ENCODE measurements around the gene PRDM16. TPM values are rescaled to one million over a fixed set of nuclear protein-coding genes. Genes with fewer than 3 reads are reported as not detected.
"Not testable (repeated sequence)": the region's sequence is repeated elsewhere in the genome, so short reads cannot be mapped to it uniquely, and the experiment has no call there.

The PRDM16 gene
- total and polyA plus RNA-seq, 2 experiments from 2014 or later = 41.8 to 55.8 TPM

- Histone ChIP-seq H3K4me3 (no peak overlapping the region), H3K27me3 (no peaks in the 10 kb centered on the region), H3K9me3 (ENCODE audit: low read depth) (no peaks in the 10 kb centered on the region), H3K27ac (no peak overlapping the region), H3K4me1 (ENCODE audit: low read depth) (peaks cover 17% of the 10 kb centered on the region), H3K36me3 (no peaks in the 10 kb centered on the region)
- DNase-seq (ENCODE audit: low read depth in 1 of 2, low spot score in 1 of 2) = no peak
- no peak for TF ChIP-seq CTCF (IDR thresholded peaks at IDR 0.05; ENCODE audit: low read depth, low read length)
These were observed 169.1 kb downstream of the PRDM16 start for GRCh38 chr1:3237994-3238702.

- no peak overlapping the region for H3K27ac ChIP-seq
- TF ChIP-seq CTCF (IDR thresholded peaks at IDR 0.05; ENCODE audit: low read depth, low read length) = no peak
- no peaks in the 10 kb centered on the region for H3K27me3 ChIP-seq
- H3K4me3 ChIP-seq = no peak overlapping the region
- H3K9me3 ChIP-seq (ENCODE audit: low read depth) = no peaks in the 10 kb centered on the region
- no peak for DNase-seq (ENCODE audit: low read depth in 1 of 2, low spot score in 1 of 2)
- H3K4me1 ChIP-seq (ENCODE audit: low read depth) = peaks cover 17% of the 10 kb centered on the region
- H3K36me3 ChIP-seq = no peaks in the 10 kb centered on the region
These were observed 169.8 kb downstream of the PRDM16 start for GRCh38 chr1:3238703-3239278.

GRCh38 chr1:3239991-3240390 lies 171.0 kb downstream of the PRDM16 start:
- H3K9me3 ChIP-seq (ENCODE audit: low read depth); H3K36me3 ChIP-seq; DNase-seq (ENCODE audit: low read depth in 1 of 2, low spot score in 1 of 2); H3K4me1 ChIP-seq (ENCODE audit: low read depth); H3K27ac ChIP-seq; H3K4me3 ChIP-seq; H3K27me3 ChIP-seq: not testable (repeated sequence)

- no peak for TF ChIP-seq CTCF (IDR thresholded peaks at IDR 0.05; ENCODE audit: low read depth, low read length)
- Histone ChIP-seq H3K9me3 (ENCODE audit: low read depth) (no peaks in the 10 kb centered on the region), H3K4me1 (ENCODE audit: low read depth) (peaks cover 5% of the 10 kb centered on the region), H3K4me3 (no peak overlapping the region), H3K36me3 (peaks cover 3% of the 10 kb centered on the region), H3K27me3 (no peaks in the 10 kb centered on the region), H3K27ac (no peak overlapping the region)
- no peak for DNase-seq (ENCODE audit: low read depth in 1 of 2, low spot score in 1 of 2)
These were observed 171.7 kb downstream of the PRDM16 start for GRCh38 chr1:3240524-3241235.

- Histone ChIP-seq H3K4me3 (no peak overlapping the region), H3K27me3 (no peaks in the 10 kb centered on the region), H3K36me3 (peaks cover 3% of the 10 kb centered on the region), H3K9me3 (ENCODE audit: low read depth) (no peaks in the 10 kb centered on the region), H3K4me1 (ENCODE audit: low read depth) (no peaks in the 10 kb centered on the region), H3K27ac (no peak overlapping the region)
- TF ChIP-seq CTCF (IDR thresholded peaks at IDR 0.05; ENCODE audit: low read depth, low read length) = no peak
- DNase-seq (ENCODE audit: low read depth in 1 of 2, low spot score in 1 of 2) = no peak
These were observed 172.2 kb downstream of the PRDM16 start for GRCh38 chr1:3241236-3241550.

Measured in cardiac muscle cell (in vitro differentiated cells and primary cell).